ENCODE results near the gene TRIM43.
"Not testable (repeated sequence)": the region's sequence is repeated elsewhere in the genome, so short reads cannot be mapped to it uniquely, and the experiment has no call there.

The TRIM43 gene

DNA sequence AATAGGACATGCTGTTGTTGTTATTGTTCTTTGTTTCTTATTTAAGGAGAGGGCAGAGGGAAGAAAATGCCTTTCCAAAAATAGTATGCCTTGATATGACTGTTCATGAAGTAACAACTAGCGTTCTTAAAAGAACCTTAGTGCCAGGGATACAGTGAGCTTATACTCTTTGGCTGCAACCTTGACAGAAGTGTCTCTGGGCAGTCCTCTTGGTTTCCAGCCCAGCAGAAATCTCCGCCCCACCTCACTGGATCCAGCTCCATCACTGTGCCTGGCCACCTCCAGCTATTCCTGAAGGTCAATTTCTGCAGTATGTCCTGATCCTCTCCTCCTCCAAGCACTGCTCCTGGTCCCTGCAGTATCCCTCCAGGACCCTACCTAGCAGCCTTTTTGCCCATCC is 39.2 kb downstream of the TRIM43 start:
- H3K9me3 ChIP-seq; H3K27me3 ChIP-seq; DNase-seq; H3K27ac ChIP-seq; H3K36me3 ChIP-seq; H3K4me1 ChIP-seq; intact Hi-C loops (cut with DNase I; ENCODE audit: low total_unique reads); H3K4me3 ChIP-seq: not testable (repeated sequence)

DNA sequence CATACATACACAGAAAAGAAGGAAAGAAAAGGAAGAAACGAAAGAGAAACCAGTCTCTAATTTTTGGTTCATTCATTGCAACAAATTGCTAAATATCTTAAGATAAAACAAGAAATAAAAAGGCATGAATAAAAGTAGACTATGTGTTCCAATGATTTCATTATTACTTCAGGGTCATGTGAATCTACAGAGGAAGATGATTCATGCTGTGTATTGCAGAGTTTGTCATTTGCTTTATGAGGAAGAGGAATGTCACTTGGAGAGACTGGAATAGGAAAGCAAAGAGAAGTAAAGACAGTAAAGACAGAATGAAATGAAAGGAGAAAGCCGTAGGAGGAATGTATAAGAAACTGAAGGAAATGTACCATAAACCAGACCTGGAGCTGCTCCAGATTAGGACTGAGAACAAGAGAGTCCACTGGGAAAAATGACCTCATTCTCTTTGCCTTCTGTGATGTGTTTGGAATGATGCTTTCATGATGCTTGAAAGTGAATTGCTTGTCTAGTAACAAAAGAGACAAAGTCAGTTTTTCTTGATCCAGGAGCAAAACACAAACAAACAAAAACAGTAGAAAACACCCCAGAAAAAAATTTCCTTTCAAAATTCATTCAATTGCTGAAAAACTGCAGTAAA is 41.9 kb downstream of the TRIM43 start:
- H3K27me3 ChIP-seq; DNase-seq; H3K4me3 ChIP-seq; H3K36me3 ChIP-seq; H3K9me3 ChIP-seq; H3K4me1 ChIP-seq; intact Hi-C loops (cut with DNase I; ENCODE audit: low total_unique reads); H3K27ac ChIP-seq: not testable (repeated sequence)

DNA sequence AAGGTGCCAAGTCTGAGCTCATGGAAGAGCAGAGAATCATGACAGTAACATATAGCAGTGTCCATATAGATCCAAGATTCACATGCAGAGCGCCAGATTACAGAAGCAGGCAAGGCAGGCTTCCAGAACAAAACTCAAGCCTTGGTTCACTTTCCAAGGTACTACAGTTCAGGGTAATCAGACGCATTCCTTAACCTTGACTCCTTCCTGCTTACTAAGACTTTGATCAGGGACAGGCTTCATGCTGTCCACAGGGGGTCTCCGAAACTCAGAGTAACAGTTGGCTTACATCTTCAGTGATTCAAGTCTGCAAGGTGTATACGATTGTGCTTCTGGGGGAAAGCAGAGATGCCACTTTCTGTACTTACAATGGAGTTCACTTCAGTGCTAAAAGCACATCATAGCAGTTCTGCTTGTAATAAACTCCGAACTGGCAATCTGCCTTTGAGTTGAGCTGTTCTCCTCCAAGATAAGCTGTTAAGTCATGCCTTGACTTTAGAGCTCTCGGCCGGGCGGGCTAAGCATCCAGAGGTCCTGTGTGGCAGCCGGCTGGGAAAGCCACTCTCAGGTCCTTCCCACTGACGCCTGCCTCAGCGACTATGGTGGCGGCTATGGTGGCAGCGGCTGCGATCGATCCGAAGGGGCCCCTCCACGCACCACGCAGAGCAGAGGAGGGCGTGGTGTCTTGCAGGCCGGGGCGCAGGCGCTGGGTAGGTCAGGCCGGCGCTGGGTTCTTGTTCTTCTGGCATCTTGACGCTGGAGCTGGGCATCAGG is 48.9 kb downstream of the TRIM43 start:
- H3K27ac ChIP-seq; H3K36me3 ChIP-seq; H3K4me1 ChIP-seq; H3K9me3 ChIP-seq; DNase-seq; H3K4me3 ChIP-seq; H3K27me3 ChIP-seq; intact Hi-C loops (cut with DNase I; ENCODE audit: low total_unique reads): not testable (repeated sequence)

DNA sequence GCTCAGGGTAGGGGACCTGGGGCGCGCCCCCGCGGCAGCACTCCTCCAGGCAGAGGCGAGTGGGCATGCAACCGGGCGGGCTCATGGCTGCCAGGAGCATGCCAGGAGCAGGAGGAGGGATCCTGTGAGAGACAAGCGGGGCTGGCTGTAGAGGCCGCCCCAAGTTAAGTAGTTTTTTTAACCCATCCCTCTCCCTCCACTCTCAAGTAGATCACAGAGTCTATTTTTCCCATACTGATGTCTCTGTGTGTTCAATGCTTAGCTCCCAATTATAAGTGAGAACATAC is 49.4 kb downstream of the TRIM43 start:
- H3K4me3 ChIP-seq; H3K4me1 ChIP-seq; intact Hi-C loops (cut with DNase I; ENCODE audit: low total_unique reads); H3K27ac ChIP-seq; H3K27me3 ChIP-seq; H3K36me3 ChIP-seq; H3K9me3 ChIP-seq; DNase-seq: not testable (repeated sequence)

DNA sequence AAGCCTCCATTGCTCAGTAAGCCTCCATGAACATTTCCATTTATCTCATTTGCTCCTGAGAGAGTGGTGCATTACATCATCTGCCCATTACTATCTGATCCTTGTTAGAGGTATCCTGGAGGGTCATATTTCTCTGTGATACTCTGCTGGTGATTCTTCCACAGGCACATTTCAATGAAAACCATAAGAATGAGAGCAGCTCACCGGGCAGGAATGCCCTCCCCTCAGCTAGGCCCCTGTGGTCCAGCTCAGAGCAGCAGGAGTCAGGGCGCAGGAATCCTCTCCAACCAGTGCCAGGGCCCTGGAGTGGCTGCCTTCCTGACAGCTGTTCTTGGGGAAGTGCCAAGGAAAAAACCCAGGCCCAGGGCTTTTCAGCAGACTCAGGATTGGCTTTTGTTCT is 50.0 kb downstream of the TRIM43 start:
- H3K4me1 ChIP-seq; intact Hi-C loops (cut with DNase I; ENCODE audit: low total_unique reads); H3K9me3 ChIP-seq; H3K4me3 ChIP-seq; DNase-seq; H3K36me3 ChIP-seq; H3K27me3 ChIP-seq; H3K27ac ChIP-seq: not testable (repeated sequence)

DNA sequence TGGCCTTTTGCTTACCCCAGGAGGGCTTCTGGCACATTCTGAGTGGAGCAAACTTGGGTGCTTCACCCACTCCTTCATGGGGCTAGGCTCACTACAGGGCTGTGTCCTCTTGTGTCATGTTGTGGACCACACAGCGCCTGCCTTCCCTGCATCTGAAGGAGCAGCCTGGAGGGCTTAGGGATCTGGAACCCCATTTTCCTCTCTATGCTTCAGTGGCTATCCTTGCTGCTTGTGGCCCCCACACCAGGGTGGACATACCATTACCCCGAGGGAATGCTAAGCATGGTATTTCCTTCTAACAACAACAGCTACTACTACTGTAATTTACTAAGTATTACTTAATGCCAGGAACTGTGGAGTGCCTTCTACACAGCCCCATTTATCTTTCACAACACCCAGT is 50.6 kb downstream of the TRIM43 start:
- H3K27me3 ChIP-seq; H3K4me1 ChIP-seq; DNase-seq; H3K4me3 ChIP-seq; H3K36me3 ChIP-seq; H3K9me3 ChIP-seq; H3K27ac ChIP-seq; intact Hi-C loops (cut with DNase I; ENCODE audit: low total_unique reads): not testable (repeated sequence)

DNA sequence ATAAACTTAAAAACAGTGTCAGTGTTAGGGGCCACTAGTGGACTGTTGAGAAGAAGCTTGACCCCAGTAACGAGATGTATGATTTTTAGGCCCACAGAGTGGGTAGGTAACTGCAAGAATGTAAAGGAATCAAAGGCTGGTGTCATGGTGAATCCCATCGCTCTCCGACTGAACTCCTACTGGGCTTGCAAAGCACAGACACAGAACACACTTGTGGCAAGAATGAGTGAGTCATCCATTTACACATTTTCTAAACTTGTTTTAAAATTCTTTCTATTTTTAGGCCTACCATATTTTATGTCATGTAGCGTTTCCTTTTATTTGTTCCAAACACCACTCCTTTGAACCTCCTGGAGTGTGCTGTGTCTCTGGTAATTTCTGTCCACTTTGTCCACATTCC is 51.1 kb downstream of the TRIM43 start:
- DNase-seq; H3K9me3 ChIP-seq; H3K4me3 ChIP-seq; H3K27me3 ChIP-seq; intact Hi-C loops (cut with DNase I; ENCODE audit: low total_unique reads); H3K27ac ChIP-seq; H3K36me3 ChIP-seq; H3K4me1 ChIP-seq: not testable (repeated sequence)

DNA sequence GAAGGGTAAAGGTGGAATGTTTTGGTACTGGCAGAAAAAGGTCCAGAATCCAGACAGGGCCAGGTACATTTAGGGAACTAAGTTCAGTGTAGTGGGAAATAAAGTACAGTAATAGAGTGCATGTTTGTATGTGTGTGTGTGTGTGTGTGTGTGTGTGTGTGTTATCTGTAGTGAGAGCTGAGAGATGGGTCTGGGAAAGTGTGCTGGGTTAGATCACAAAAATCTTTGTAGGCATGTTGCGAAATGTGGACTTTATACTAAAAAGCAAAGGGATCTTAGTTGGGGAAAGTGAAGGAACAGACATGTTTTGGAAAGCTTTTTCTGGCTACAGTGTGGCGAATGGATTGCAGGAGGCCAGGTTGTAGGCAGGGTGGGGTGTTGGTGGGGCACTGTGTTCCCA is 53.5 kb downstream of the TRIM43 start:
- H3K4me3 ChIP-seq; H3K9me3 ChIP-seq; H3K27me3 ChIP-seq; H3K27ac ChIP-seq; H3K4me1 ChIP-seq; H3K36me3 ChIP-seq; DNase-seq; intact Hi-C loops (cut with DNase I; ENCODE audit: low total_unique reads): not testable (repeated sequence)

DNA sequence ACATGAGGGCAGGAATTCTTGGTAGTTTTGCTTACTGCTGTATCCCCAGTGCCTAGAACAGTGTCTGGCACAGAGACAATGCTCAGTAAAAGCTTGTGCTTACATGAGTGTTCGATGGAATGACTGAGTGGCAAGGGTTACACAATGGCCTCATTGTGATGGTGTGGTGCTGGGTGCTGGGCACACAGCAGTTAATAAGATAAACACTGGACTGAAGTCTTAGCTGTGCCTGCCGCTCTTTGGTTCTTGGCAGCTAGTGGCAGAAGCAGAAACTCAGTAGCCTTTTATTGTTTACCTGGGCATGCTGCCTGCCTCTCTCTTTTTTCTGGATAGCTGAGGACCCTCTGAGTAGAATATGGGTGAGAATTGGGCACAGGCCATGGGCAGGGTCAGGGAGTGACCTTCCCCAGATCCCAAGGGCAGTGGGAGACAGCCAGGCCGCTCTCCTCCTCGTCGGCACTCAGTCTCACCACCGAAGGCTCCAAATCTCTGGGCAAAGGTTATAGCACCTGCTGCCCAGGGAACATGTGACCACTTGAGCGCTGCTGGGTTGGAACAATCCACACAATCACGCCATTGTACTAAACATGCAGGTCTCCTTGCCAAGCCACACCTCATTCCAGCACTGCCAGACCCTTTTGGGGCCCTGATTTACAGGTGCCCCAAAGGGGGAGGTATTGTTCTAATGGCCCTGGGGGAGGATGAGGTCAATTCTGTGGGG is 54.6 kb downstream of the TRIM43 start:
- H3K36me3 ChIP-seq; H3K27ac ChIP-seq; H3K4me1 ChIP-seq; H3K27me3 ChIP-seq; DNase-seq; H3K4me3 ChIP-seq; H3K9me3 ChIP-seq; intact Hi-C loops (cut with DNase I; ENCODE audit: low total_unique reads): not testable (repeated sequence)

DNA sequence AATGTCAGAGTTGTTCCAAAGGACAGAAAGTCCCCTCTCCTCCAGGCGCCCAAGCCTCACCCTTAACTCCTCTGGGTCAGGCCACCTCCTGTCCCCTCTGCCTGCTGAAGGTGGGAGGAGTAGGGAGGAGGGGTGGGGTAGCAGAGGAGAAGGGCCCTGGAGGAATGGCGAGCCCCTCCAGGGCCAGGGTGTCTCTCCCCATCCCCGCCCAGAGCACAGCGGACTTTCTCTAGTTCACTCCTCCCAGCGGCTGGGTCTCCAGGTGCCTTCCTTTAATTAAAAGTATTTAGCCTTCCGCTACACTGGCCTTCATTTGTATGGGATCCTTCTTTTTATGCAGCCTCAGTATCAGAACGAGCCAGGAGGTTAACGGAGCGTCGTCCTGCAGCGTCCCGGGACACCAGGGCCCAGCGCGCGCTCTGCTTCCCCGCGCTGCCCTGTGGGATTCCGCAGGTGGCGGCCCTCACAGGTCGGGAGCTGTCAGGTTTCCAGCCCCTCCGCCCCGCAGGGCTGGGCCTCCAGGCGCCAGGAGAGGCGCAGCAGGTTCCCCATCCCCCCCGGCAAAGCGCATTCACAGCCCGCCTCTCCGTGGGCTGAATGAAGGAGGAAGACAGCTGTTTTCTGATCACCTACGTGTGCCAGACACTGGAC is 57.2 kb downstream of the TRIM43 start:
- H3K4me3 ChIP-seq; intact Hi-C loops (cut with DNase I; ENCODE audit: low total_unique reads): not testable (repeated sequence)

More for the DNA sequence above, 57.2 kb downstream of the TRIM43 start:
- not testable (repeated sequence) for H3K9me3 ChIP-seq, H3K27me3 ChIP-seq, DNase-seq, H3K4me1 ChIP-seq, H3K27ac ChIP-seq, H3K36me3 ChIP-seq

Data from tibial artery (tissue), 4 donors.